ENCODE measurements around the gene MMEL1. TPM values are rescaled to one million over a fixed set of nuclear protein-coding genes. Genes with fewer than 3 reads are reported as not detected.

The MMEL1 gene
- total and polyA plus RNA-seq, 2 donors (not counting 1 experiment from before 2014, with no cell fraction given), result not detected

GRCh38 chr1:2558861-2559260, 74.0 kb downstream of the MMEL1 start:
- Histone ChIP-seq H3K36me3 (replicated peaks in 1 of 2; ENCODE audit: control extremely low read depth in 1 of 2, control insufficient read depth in 1 of 2, extremely low read depth in 1 of 2, insufficient read depth in 2 of 2, low read length in 1 of 2) (peaks cover 0 to 52% of the 10 kb centered on the region in 2 experiments), H3K79me2 (ENCODE audit: control insufficient read depth, insufficient read depth, low read length) (peaks cover 31% of the 10 kb centered on the region), H3K4me2 (replicated peaks; ENCODE audit: low read depth, low read length, poor library complexity, severe bottlenecking) (no peak overlapping the region), H3K27ac (ENCODE audit: low read length in 2 of 2) (no peak overlapping the region), H3K4me1 (ENCODE audit: control insufficient read depth in 2 of 2, insufficient read depth in 2 of 2, low read length in 2 of 2) (peaks cover 31 to 41% of the 10 kb centered on the region in 2 donors), H3K4me3 (ENCODE audit: control extremely low read depth in 1 of 5, extremely low read depth in 1 of 5, insufficient read depth in 1 of 5, low read depth in 2 of 5, low read length in 4 of 5) (no peak overlapping the region), H3K9me3 (ENCODE audit: control extremely low read depth in 1 of 3, control insufficient read depth in 2 of 3, insufficient read depth in 1 of 3, low read length in 2 of 3) (peaks cover 0 to 3% (median 0%) of the 10 kb centered on the region in 3 donors), H3K27me3 (replicated peaks in 1 of 4; ENCODE audit: control extremely low read depth in 1 of 4, control insufficient read depth in 3 of 4, insufficient read depth in 4 of 4, low read length in 3 of 4) (no peaks in the 10 kb centered on the region), H4K20me1 (ENCODE audit: control insufficient read depth, insufficient read depth, low read length, poor library complexity, severe bottlenecking) (peaks cover 26% of the 10 kb centered on the region), H2AFZ (ENCODE audit: insufficient read depth, low read depth, low read length, poor library complexity, severe bottlenecking) (no peak overlapping the region), H3K9ac (ENCODE audit: low read length) (no peak overlapping the region)
- intact Hi-C loops (cut with micrococcal nuclease), result no loop called here
- WGBS (ENCODE audit: insufficient coverage), result 95% methylated on average over 6 of the region's 6 CpGs
- ChIA-PET CTCF (interaction anchor here (4.0 kb wide), 1 partner anchor 17 kb away, joined by 33 read pairs; no protein-coding TSS in a partner anchor), POLR2A (interaction anchor here (1.1 to 2.1 kb wide), 2 partner anchors 10 to 19 kb away, joined by 3 to 13 read pairs; no protein-coding TSS in a partner anchor)
- no peaks in the 10 kb centered on the region for H3K9me3 Mint-ChIP-seq (ENCODE audit: insufficient read depth)
- H3K27ac Mint-ChIP-seq, result peak overlapping the region; percentile 77
- ATAC-seq (ENCODE audit: low read depth), result no peak
- DNase-seq, result no peak
- H3K4me3 Mint-ChIP-seq, result peak overlapping the region; percentile 67
- H3K27me3 Mint-ChIP-seq, result no peaks in the 10 kb centered on the region
- TF ChIP-seq EZH2 (IDR thresholded peaks at IDR 0.05; ENCODE audit: borderline replicate concordance, insufficient read depth, low read depth, low read length, poor library complexity, severe bottlenecking) (no peak), CTCF (IDR thresholded peaks at IDR 0.05) (no peak)
- peaks cover 47% of the 10 kb centered on the region for H3K4me1 Mint-ChIP-seq

- DNase-seq (no peak), ATAC-seq (ENCODE audit: low read depth) (no peak)
- ChIA-PET POLR2A (interaction anchor here (1.1 to 2.1 kb wide), 3 partner anchors 10 to 19 kb away, joined by 3 to 13 read pairs (median 3); no protein-coding TSS in a partner anchor), CTCF (no interaction called here)
- H4K20me1 ChIP-seq (ENCODE audit: control insufficient read depth, insufficient read depth, low read length, poor library complexity, severe bottlenecking), result peaks cover 26% of the 10 kb centered on the region
- peaks cover 51% of the 10 kb centered on the region for H3K4me1 Mint-ChIP-seq
- no peak overlapping the region for H3K9ac ChIP-seq (ENCODE audit: low read length)
- H3K27ac Mint-ChIP-seq, result peak overlapping the region; percentile 77
- peaks cover 0 to 48% of the 10 kb centered on the region in 2 experiments for H3K36me3 ChIP-seq (replicated peaks in 1 of 2; ENCODE audit: control extremely low read depth in 1 of 2, control insufficient read depth in 1 of 2, extremely low read depth in 1 of 2, insufficient read depth in 2 of 2, low read length in 1 of 2)
- H3K79me2 ChIP-seq (ENCODE audit: control insufficient read depth, insufficient read depth, low read length), result peaks cover 31% of the 10 kb centered on the region
- H3K27me3 ChIP-seq (replicated peaks in 1 of 4; ENCODE audit: control extremely low read depth in 1 of 4, control insufficient read depth in 3 of 4, insufficient read depth in 4 of 4, low read length in 3 of 4), result no peaks in the 10 kb centered on the region
- TF ChIP-seq EZH2 (IDR thresholded peaks at IDR 0.05; ENCODE audit: borderline replicate concordance, insufficient read depth, low read depth, low read length, poor library complexity, severe bottlenecking), result no peak
- no peak for TF ChIP-seq CTCF (IDR thresholded peaks at IDR 0.05)
- no peak overlapping the region for H2AFZ ChIP-seq (ENCODE audit: insufficient read depth, low read depth, low read length, poor library complexity, severe bottlenecking)
- peaks cover 31 to 41% of the 10 kb centered on the region in 2 donors for H3K4me1 ChIP-seq (ENCODE audit: control insufficient read depth in 2 of 2, insufficient read depth in 2 of 2, low read length in 2 of 2)
- no peak overlapping the region for H3K4me3 ChIP-seq (ENCODE audit: control extremely low read depth in 1 of 5, extremely low read depth in 1 of 5, insufficient read depth in 1 of 5, low read depth in 2 of 5, low read length in 4 of 5)
- 95% methylated on average over 11 of the region's 12 CpGs for WGBS (ENCODE audit: insufficient coverage)
- peak overlapping the region; percentile 95 for H3K4me3 Mint-ChIP-seq
- intact Hi-C loops (cut with micrococcal nuclease), result no loop called here
- H3K27me3 Mint-ChIP-seq, result no peaks in the 10 kb centered on the region
- peak overlapping the region; percentile 100 for H3K4me2 ChIP-seq (replicated peaks; ENCODE audit: low read depth, low read length, poor library complexity, severe bottlenecking)
- no peak overlapping the region for H3K27ac ChIP-seq (ENCODE audit: low read length in 2 of 2)
- no peaks in the 10 kb centered on the region for H3K9me3 Mint-ChIP-seq (ENCODE audit: insufficient read depth)
- peaks cover 0 to 3% (median 0%) of the 10 kb centered on the region in 3 donors for H3K9me3 ChIP-seq (ENCODE audit: control extremely low read depth in 1 of 3, control insufficient read depth in 2 of 3, insufficient read depth in 1 of 3, low read length in 2 of 3)
These were observed 74.4 kb downstream of the MMEL1 start for GRCh38 chr1:2558420-2558819.

All from B cell (primary cell).